Suppressor macrophage (primary cell): ENCODE data around the gene EIPR1.

Experiments used
- DNase-seq, 4 experiments: peaks; one replicate each; pipeline ENCODE4 v3.0.0-alpha.2; 2020 to 2022

EIPR1 gene

DNA sequence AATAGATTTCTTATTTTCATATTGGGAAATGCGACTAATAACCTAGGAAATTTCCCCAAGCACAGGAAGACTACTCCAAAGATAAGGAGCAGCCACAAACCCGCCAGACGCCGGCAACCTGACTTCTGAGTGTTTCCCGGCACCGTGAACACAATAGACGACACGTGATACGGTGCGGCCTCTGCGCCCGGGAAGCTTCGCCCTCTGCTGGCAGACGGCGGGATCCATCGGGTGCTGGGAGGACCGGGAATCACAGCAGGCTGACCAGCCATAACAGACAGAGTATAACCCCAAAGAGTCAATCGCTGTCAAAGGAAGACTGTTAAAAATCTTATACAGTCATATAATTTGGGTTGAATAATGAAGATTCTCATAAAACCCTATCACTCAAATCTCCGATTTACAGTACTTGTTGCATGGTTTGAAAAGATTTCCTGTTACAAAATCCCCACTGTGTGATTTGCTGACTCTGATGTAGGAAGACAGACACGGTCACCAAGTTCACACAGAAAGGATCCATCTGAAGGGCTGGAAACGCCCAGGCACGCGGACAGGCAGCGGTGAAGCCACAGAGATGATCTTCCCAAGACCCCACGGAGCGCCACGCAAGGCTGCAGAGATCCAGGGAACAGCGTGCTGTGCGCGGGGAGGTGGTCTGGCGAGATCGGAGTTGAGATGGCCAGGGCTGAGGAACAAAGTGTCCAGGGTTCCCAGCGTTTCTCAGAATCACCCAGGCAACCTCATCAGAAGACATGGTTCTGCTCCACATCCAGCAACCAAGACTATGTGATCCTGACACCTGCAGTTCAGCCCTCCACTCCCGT, 73.8 kb downstream of the EIPR1 start:
- DNase-seq = peak; percentile 80 to 90 (median 88)

GRCh38 chr2:3302751-3303582, 74.7 kb downstream of the EIPR1 start:
- no peak for DNase-seq

DNA sequence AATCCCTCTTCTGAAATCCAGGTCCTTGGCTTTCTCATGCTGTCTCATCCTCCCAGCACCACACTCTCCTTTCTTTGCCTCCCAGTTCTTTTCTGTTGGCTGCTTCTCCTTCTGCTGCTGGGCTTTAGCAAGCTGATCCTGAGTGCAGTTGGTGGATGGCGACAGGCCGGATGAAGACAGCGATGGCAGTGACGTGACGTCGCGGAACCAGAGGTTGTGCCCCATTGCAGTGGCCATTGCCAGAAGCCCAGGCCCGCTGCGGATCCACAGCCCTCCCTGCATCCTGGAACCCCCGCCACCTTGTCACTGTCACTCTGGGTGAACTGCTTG, 75.2 kb downstream of the EIPR1 start:
- no peak for DNase-seq

DNA sequence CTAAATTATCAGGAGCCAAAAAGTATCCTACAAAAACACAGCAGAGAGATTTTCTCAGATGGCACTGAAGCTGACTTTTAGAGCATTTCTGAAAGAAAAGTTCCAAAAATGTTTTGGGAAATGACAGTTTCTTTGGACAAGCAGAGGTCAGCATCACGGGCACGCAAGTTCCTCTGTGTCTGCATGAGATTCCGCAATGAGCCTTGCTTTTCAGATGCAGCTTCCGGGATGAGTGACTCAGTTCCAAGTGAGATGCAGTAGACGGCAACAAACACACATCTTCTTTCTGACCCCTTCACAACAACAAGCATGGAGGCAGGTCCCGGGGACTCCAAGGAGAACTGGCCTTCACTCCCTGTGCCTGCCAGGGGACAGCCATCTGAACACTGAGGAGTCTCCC, 76.6 kb downstream of the EIPR1 start:
- DNase-seq = peak in 1 of 4 experiments; percentile 11

DNA sequence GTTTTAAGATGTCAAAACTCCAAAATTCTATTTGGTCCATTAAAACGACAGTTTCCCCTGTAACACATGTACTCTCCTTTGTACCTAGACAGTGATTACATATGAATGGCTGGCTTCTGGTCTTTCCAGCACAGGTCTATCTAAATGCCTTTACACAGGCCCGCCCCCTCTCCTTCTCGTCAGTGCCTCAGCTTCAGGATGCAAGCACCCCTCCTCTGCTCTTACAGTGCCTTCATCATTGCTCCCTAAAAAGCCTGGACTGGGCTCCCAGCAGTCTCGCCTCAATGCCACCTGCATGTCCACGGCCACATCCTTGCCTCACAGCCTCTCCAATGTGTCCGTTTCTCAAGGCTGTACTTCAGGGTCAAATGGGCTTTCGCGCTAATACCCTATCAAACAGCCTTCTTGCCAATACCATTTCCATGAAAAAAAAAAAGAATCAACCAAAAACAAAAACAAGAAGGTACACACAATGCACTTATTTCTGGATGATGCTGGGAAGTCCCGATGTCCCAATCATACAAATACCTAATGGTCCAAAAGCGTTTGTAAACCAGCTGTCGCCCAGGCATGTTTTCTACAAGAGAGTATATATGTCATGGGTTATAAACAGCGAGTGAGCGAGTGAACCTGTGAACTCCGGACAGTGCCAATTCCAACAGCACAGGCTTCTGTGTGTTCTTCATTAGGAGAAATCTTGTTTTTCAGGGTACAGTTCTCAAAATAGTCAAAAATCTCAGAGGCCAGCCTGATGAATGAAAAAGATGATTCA, 77.2 kb downstream of the EIPR1 start:
- no peak for DNase-seq

GRCh38 chr2:3299703-3300102, 77.9 kb downstream of the EIPR1 start:
- DNase-seq = no peak

DNA sequence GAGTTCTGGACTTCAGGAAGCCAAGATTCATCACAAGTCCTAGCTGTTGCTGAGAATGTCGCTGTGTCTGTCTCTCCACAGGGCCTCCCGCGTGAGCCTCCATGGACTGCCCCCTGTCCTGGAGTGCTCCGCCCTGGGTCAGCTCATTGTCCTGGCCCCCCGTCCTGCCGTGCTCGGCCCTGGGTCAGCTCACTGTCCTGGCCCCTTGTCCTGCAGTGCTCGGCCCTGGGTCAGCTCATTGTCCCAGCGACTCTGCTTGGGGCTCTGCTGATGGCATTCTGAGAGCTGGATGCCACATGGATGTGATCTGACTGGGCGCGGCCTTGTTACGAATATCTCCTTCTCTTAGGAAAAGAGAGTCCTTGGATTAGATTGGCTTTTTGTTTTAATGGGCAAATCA, 78.5 kb downstream of the EIPR1 start:
- DNase-seq = no peak

DNA sequence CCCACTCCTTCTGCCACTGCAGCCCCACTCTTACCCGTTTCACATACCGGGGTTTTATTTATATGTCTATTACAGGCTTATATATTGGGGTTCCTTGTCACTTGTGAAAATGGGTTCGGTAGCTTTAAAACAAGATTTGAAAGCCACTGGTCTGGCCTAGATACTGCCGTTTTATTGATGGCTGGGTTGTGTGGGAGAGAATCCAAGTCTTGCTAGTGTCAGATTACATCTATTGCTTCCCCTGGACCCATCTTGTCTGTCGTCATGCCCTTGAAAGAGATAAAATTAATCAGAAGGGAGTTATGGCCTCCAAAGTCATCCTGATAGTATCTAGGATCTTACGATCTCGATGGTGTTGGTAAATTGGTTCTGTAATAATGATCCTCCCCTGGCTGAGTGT, 79.4 kb downstream of the EIPR1 start:
- DNase-seq = no peak

- no peak for DNase-seq
Observed at GRCh38 chr2:3297523-3297922, 80.1 kb downstream of the EIPR1 start.

DNA sequence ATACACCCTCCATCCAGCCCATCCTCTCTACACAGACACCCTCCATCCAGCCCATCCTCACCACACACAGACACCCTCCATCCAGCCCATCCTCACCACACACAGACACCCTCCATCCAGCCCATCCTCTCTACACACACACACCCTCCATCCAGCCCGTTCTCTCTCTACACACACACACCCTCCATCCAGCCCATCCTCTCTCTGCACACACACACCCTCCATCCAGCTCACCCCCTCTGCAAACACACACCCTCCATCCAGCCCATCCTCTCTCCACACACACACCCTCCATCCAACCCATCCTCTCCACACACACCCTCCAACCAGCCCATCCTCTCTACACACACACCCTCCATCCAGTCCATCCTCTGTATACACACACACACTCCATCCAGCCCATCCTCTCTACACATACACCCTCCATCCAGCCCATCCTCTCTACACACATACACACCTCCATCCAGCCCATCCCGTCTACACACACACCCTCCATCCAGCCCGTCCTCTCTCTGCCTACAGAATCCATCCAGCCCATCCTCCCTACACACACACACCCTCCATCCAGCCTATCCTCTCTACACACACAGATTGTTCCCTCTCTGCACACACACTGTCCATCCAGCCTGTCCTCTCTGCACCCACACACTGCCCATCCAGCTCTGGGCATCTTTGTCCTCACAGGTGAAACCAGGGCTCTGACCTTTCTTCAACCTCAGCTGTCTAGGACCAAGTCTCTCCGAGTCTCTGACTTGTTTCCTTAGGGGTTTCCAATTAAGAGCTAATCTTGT, 81.2 kb downstream of the EIPR1 start:
- DNase-seq = no peak

DNA sequence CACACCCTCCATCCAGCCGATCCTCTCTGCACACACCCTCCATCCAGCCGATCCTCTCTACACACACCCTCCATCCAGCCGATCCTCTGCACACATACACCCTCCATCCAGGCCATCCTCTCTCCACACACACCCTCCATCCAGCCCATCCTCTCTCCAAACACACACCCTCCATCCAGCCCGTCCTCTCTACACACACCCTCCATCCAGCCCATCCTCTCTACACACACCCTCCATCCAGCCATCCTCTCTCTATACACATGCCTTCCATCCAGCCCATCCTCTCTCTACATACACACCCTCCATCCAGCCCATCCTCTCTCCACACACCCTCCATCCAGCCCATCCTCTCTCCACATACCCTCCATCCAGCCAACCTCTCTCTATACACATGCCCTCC, 83.1 kb downstream of the EIPR1 start:
- no peak for DNase-seq

GRCh38 chr2:3294069-3294468, 83.5 kb downstream of the EIPR1 start:
- no peak for DNase-seq

- no peak for DNase-seq
Observed at GRCh38 chr2:3293221-3293620, 84.4 kb downstream of the EIPR1 start.

GRCh38 chr2:3292416-3292815, 85.2 kb downstream of the EIPR1 start:
- no peak for DNase-seq

DNA sequence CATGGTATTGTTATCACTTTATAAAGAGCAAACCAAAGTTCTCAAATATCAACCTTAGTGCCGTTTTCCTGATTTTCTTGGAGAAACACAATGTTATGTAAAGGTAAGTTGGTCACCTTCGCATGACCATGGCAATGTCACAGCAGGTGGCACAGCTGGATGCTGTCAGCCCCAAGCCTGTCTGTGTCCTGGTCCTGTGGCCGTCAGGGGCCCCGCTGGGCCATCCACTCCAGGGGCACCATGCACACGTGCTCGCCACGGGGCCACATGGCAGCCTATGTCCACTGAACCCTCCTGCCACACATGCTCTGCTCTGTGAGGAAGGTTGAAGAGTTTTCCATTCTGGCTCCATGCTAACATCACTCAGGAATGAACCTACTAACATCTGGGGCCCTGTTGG, 85.9 kb downstream of the EIPR1 start:
- DNase-seq = no peak

- DNase-seq = no peak
Observed at GRCh38 chr2:3291113-3291512, 86.5 kb downstream of the EIPR1 start.

DNA sequence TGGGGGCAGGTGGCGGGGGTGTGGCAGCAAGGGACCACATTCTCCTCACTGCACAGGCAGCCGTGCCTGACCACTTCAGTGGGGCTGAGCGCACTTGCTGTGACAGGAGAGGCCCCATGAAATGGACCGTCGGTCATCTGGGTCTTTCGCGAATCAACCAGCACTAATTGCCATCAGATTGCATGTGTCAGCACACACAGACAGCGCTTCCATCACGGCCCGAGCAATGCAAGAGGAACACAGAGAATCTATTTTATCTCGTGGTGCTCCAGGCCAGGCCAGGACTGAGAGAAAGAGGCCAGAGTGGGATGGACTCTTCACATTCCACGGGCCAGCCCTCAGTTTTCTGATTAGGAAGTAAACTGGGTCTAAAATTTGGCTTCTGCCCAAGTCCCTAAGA, 87.0 kb downstream of the EIPR1 start:
- no peak for DNase-seq

DNA sequence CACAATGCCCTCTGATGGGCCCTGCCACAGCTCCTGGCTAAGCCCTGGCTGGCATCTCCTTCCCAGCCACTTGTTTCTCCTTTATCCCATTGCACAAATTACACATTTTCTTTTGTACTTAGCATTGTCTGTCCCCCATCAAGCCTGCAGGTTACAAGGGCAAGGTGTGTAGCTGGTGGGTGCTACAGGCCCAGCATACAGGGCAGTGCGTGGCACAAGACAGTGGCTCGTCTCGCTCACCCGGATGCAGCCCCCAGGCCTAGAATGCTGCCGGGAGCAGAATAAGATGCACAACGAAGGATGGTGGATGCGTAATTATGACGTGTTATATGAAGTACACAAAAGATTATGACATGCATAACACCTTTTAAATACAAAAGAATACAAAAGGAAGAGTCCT, 87.6 kb downstream of the EIPR1 start:
- DNase-seq = no peak

DNA sequence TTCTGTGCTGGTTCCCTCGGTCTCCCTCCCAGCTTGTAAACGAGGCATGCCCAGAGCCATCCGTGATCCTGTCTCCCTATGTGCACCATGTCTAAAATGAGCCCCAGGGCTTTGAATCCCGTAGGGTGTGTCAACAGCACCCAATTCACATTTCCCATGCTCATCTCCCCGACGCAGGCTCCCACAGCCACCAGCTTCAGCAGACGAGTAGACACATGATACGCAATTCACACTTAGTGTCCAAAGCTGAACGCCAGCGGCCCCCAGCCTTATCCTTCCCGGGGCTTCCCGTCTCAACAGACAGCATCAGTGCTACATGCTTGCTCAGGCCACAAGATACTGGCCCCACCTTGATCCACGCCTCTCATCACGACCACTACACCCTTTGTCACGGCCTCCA, 88.1 kb downstream of the EIPR1 start:
- DNase-seq = no peak

GRCh38 chr2:3289171-3289515, 88.5 kb downstream of the EIPR1 start:
- no peak for DNase-seq

- no peak for DNase-seq
Observed at GRCh38 chr2:3288470-3289170, 89.0 kb downstream of the EIPR1 start.

GRCh38 chr2:3287896-3288295, 89.7 kb downstream of the EIPR1 start:
- DNase-seq = no peak
